ENCODE results near the gene VWC2L. TPM values are rescaled to one million over a fixed set of nuclear protein-coding genes. Genes with fewer than 3 reads are reported as not detected.

VWC2L gene
- total and polyA plus RNA-seq, 2 donors (not counting 3 experiments of a cell fraction or from before 2014, with no cell fraction given) = not detected

- ChIA-PET CTCF (no interaction called here), POLR2A (no interaction called here)
- no peaks in the 10 kb centered on the region for H3K9me3 ChIP-seq (replicated peaks; ENCODE audit: control insufficient read depth, insufficient read depth, low read length)
- H3K36me3 ChIP-seq (ENCODE audit: control insufficient read depth in 2 of 2, extremely low read depth in 1 of 2, insufficient read depth in 2 of 2, low read length in 2 of 2) = no peaks in the 10 kb centered on the region
- H3K4me1 ChIP-seq (ENCODE audit: control insufficient read depth, extremely low read depth, insufficient read depth, low read length) = no peaks in the 10 kb centered on the region
- DNase-seq (ENCODE audit: low read depth, low spot score) = no peak
- dilution Hi-C loops (cut with MboI; ENCODE audit: extremely low pct_ligation_motif_present, low sequenced_read_pairs) (no loop called here), intact Hi-C loops (cut with micrococcal nuclease) (no loop called here)
- BruUV-seq (replicated peaks) = no TSS peak
- no peaks in the 10 kb centered on the region for H3K27me3 ChIP-seq (ENCODE audit: control insufficient read depth in 2 of 2, insufficient read depth in 2 of 2, low read length in 2 of 2)
- no peak overlapping the region for H3K4me3 ChIP-seq (replicated peaks in 1 of 3; ENCODE audit: insufficient read depth in 1 of 3, low read depth in 1 of 3, low read length in 3 of 3)
- H3K4me2 ChIP-seq (ENCODE audit: insufficient read depth, low read length) = no peak overlapping the region
- no peak overlapping the region for H3K27ac ChIP-seq (ENCODE audit: insufficient read depth, low read depth, low read length)
- no peaks in the 10 kb centered on the region for H3K79me2 ChIP-seq (ENCODE audit: control insufficient read depth, insufficient read depth, low read length)
- H3K9me1 ChIP-seq (replicated peaks; ENCODE audit: control insufficient read depth, extremely low read depth, insufficient read depth, low read length) = no peaks in the 10 kb centered on the region
- no peak for TF ChIP-seq MYC (IDR thresholded peaks at IDR 0.05; ENCODE audit: low read depth, low read length)
- no peak for TF ChIP-seq JUN (IDR thresholded peaks at IDR 0.05; ENCODE audit: borderline replicate concordance, insufficient read depth, insufficient read length, low read depth)
- no peak for TF ChIP-seq POLR2A (IDR thresholded peaks at IDR 0.05; ENCODE audit: low read depth, low read length)
- TF ChIP-seq MAX (IDR thresholded peaks at IDR 0.05; ENCODE audit: insufficient read depth, insufficient read length) = no peak
- no peak for TF ChIP-seq GATA2 (IDR thresholded peaks at IDR 0.05; ENCODE audit: insufficient read depth, insufficient read length, low read depth, low read length)
- TF ChIP-seq EZH2 (IDR thresholded peaks at IDR 0.05; ENCODE audit: borderline replicate concordance, low read depth, low read length, severe bottlenecking) = no peak
- no peak for TF ChIP-seq POLR2AphosphoS5 (IDR thresholded peaks at IDR 0.05; ENCODE audit: insufficient read depth, low read depth, low read length)
- TF ChIP-seq CTCF (IDR thresholded peaks at IDR 0.05; ENCODE audit: extremely low read depth in 1 of 2, insufficient read depth in 1 of 2, low read depth in 1 of 2, low read length in 2 of 2) = no peak
- no peak for TF ChIP-seq FOS (IDR thresholded peaks at IDR 0.05; ENCODE audit: borderline replicate concordance, insufficient read depth, low read length)
- no peak for FAIRE-seq
- no peak overlapping the region for H3K9ac ChIP-seq (replicated peaks; ENCODE audit: extremely low read depth, insufficient read depth, low read length)
- no peak overlapping the region for H2AFZ ChIP-seq (ENCODE audit: low read depth, low read length)
- no peaks in the 10 kb centered on the region for H4K20me1 ChIP-seq (replicated peaks; ENCODE audit: control insufficient read depth, extremely low read depth, insufficient read depth, low read length)
Measured at GRCh38 chr2:214604861-214605260, 194.0 kb downstream of the VWC2L start.
